SK-N-SH (cell line): Measurements from ENCODE around the gene ARMC7. TPM values are rescaled to one million over a fixed set of nuclear protein-coding genes. Genes with fewer than 3 reads are reported as not detected.
"Not testable (repeated sequence)": the region's sequence is repeated elsewhere in the genome, so short reads cannot be mapped to it uniquely, and the experiment has no call there.

Experiments used
- CTCF ChIA-PET: fragments of 300-600, 350-600 bp; formaldehyde crosslinking; extraction: SDS; loops from one replicate; lab custom pipeline; 2021; lab: Yijun Ruan, JAX
- POLR2A ChIA-PET: fragments of 350-600 bp; sonication (Branson Sonifier 250); formaldehyde crosslinking; extraction: SDS; loops from one replicate; lab custom pipeline; 2020; ENCODE audit warnings: antibody characterized with exemption, inconsistent platforms; lab: Yijun Ruan, JAX
- DNase-seq: peaks from one replicate; pipeline ENCODE4 v3.0.0; 2012
- H2AFZ ChIP-seq: fragments of 200-600 bp; sonication (generic); 2 replicates; pipeline ENCODE4 v1.8.1; 2016; ENCODE audit warnings: antibody characterized with exemption, mild to moderate bottlenecking, low read depth
- H3F3A ChIP-seq: fragments of 200-600 bp; sonication (generic); replicated peaks from 2 replicates; pipeline ENCODE3; 2016; ENCODE audit warnings: antibody characterized with exemption, mild to moderate bottlenecking; ENCODE audit not compliant: insufficient read depth
- H3K27ac ChIP-seq, 2 experiments: fragments of 200-500 bp in 1 of 2; fragments of 200-600 bp in 1 of 2; sonication (Bioruptor generic) in 1 of 2; sonication (generic), shearing (Covaris generic) in 1 of 2; 2 replicates each; pipeline versions ENCODE4 v1.5.1 to v1.6.1; 2014 to 2016; ENCODE audit warnings: low read depth in 2 of 2, inconsistent platforms in 1 of 2, low read length in 1 of 2, mild to moderate bottlenecking in 1 of 2, mixed read lengths in 1 of 2
- H3K27me3 ChIP-seq: fragments of 200-600 bp; sonication (generic), shearing (Covaris generic); 2 replicates; pipeline ENCODE4 v1.6.1; 2016; ENCODE audit warnings: mixed run types; ENCODE audit not compliant: insufficient read depth
- H3K36me3 ChIP-seq, 2 experiments: fragments of 200-500 bp in 1 of 2; fragments of 200-600 bp in 1 of 2; sonication (Bioruptor generic) in 1 of 2; sonication (generic) in 1 of 2; replicated peaks in 1 of 2; 2 replicates each; pipeline versions ENCODE3 to v1.5.1; 2014 to 2016; ENCODE audit warnings: low read length in 1 of 2, mild to moderate bottlenecking in 1 of 2; ENCODE audit not compliant: insufficient read depth in 2 of 2, control insufficient read depth in 1 of 2
- H3K4me1 ChIP-seq, 2 experiments: fragments of 200-500 bp in 1 of 2; fragments of 200-600 bp in 1 of 2; sonication (Bioruptor generic) in 1 of 2; sonication (generic), shearing (Covaris generic) in 1 of 2; 2 replicates each; pipeline versions ENCODE4 v1.5.1 to v1.6.1; 2014 to 2016; ENCODE audit warnings: low read depth in 1 of 2, low read length in 1 of 2, mixed run types in 1 of 2; ENCODE audit not compliant: insufficient read depth in 2 of 2, control insufficient read depth in 1 of 2
- H3K4me2 ChIP-seq: fragments of 200-600 bp; sonication (generic), shearing (Covaris generic); 2 replicates; pipeline ENCODE4 v1.6.1; 2017; ENCODE audit warnings: mixed run types
- H3K4me3 ChIP-seq, 2 experiments: fragments of 200-500 bp in 1 of 2; fragments of 200-600 bp in 1 of 2; sonication (Bioruptor generic) in 1 of 2; sonication (generic), shearing (Covaris generic) in 1 of 2; 2 replicates each; pipeline versions ENCODE4 v1.5.1 to v1.8.1; 2014 to 2016; ENCODE audit warnings: low read depth in 2 of 2, inconsistent platforms in 1 of 2, low read length in 1 of 2, mild to moderate bottlenecking in 1 of 2, mixed read lengths in 1 of 2, moderate library complexity in 1 of 2
- H3K79me2 ChIP-seq: fragments of 200-600 bp; sonication (generic); 2 replicates; pipeline ENCODE4 v1.8.1; 2017; ENCODE audit warnings: mild to moderate bottlenecking; ENCODE audit not compliant: insufficient read depth
- H3K9ac ChIP-seq: fragments of 200-600 bp; sonication (generic); 2 replicates; pipeline ENCODE4 v1.6.1; 2017; ENCODE audit warnings: mixed run types
- H3K9me2 ChIP-seq: fragments of 200-600 bp; sonication (generic); 2 replicates; pipeline ENCODE4 v1.6.1; 2017; ENCODE audit warnings: mixed run types
- H3K9me3 ChIP-seq: fragments of 200-600 bp; sonication (generic); 2 replicates; pipeline ENCODE4 v1.6.1; 2017; ENCODE audit warnings: mixed run types, mild to moderate bottlenecking, moderate library complexity
- H4K20me1 ChIP-seq: fragments of 200-600 bp; sonication (generic); 2 replicates; pipeline ENCODE4 v1.6.1; 2017; ENCODE audit warnings: mild to moderate bottlenecking, mixed run types; ENCODE audit not compliant: insufficient read depth
- CHD2 ChIP-seq: fragments of 150-350 bp; IDR thresholded peaks from 2 replicates; pipeline ENCODE4 v1.6.1; 2018; ENCODE audit warnings: low read length; ENCODE audit not compliant: partially characterized antibody
- ELF1 ChIP-seq: IDR thresholded peaks from 2 replicates; pipeline ENCODE4 v1.4.0; 2012
- EP300 ChIP-seq, 2 experiments: IDR thresholded peaks; 2 replicates each; pipeline versions ENCODE4 v1.4.0 to v1.6.1; 2012; ENCODE audit warnings: borderline replicate concordance in 1 of 2, low read depth in 1 of 2, low read length in 1 of 2
- EZH2phosphoT487 ChIP-seq: fragments of 200-600 bp; sonication (generic); IDR thresholded peaks from 2 replicates; pipeline ENCODE4 v1.6.1; 2017; ENCODE audit warnings: low read depth, mixed run types, mild to moderate bottlenecking, antibody characterized with exemption, moderate library complexity, borderline replicate concordance
- FOXM1 ChIP-seq: IDR thresholded peaks from 2 replicates; pipeline ENCODE4 v1.4.0; 2012; ENCODE audit warnings: low read depth, mild to moderate bottlenecking
- NFIC ChIP-seq: IDR thresholded peaks from 2 replicates; pipeline ENCODE4 v1.4.0; 2012; ENCODE audit warnings: borderline replicate concordance
- RAD21 ChIP-seq: IDR thresholded peaks from 2 replicates; pipeline ENCODE4 v1.6.1; 2012; ENCODE audit warnings: mild to moderate bottlenecking, low read length
- RFX5 ChIP-seq: IDR thresholded peaks from 2 replicates; pipeline ENCODE4 v1.6.1; 2012; ENCODE audit warnings: mild to moderate bottlenecking, improper control_type of control experiment, low read length
- RXRA ChIP-seq: IDR thresholded peaks from 2 replicates; pipeline ENCODE4 v1.4.0; 2012; ENCODE audit warnings: low read depth, mild to moderate bottlenecking, borderline replicate concordance
- SMC3 ChIP-seq: IDR thresholded peaks from 2 replicates; pipeline ENCODE4 v1.6.1; 2012; ENCODE audit warnings: low read depth, low read length, improper control_type of control experiment
- TEAD4 ChIP-seq: IDR thresholded peaks from 2 replicates; pipeline ENCODE4 v1.4.0; 2012; ENCODE audit warnings: mild to moderate bottlenecking, borderline replicate concordance; ENCODE audit not compliant: insufficient read depth
- YY1 ChIP-seq: IDR thresholded peaks from 2 replicates; pipeline ENCODE4 v1.4.0; 2012; ENCODE audit warnings: low read depth, mild to moderate bottlenecking
- WGBS: methylation state at CpG from one replicate; pipeline ENCODE4 v1.1.6; 2017; ENCODE audit warnings: low lambda C conversion rate; 5-methylcytosine and 5-hydroxymethylcytosine counted together
- polyA plus RNA-seq, 3 experiments: library from polyadenylated mRNA; depleted of rRNA; stranded (reverse); fragments of >200 nt; gene quantifications; 2 replicates each; pipeline ENCODE4 v1.2.3, GENCODE V29; 2012
- TF ChIP-seq, protein P1 (sequence below): IDR thresholded peaks from 2 replicates; pipeline ENCODE4 v1.4.0; 2012; ENCODE audit warnings: low read depth, borderline replicate concordance
- TF ChIP-seq, protein P2 (sequence below): fragments of 150-350 bp; IDR thresholded peaks from 2 replicates; pipeline ENCODE4 v1.6.1; 2016; ENCODE audit warnings: mild to moderate bottlenecking, low read depth, low read length
- TF ChIP-seq, protein P3 (sequence below): IDR thresholded peaks from 2 replicates; pipeline ENCODE4; 2012
- TF ChIP-seq, protein P4 (sequence below): IDR thresholded peaks from 2 replicates; pipeline ENCODE4 v1.6.1; 2012; ENCODE audit warnings: mild to moderate bottlenecking, low read depth, low read length, moderate library complexity

The ARMC7 gene
- polyA plus RNA-seq, 1 of the 3 experiments (the other 2 are of a cell fraction): 10.8 TPM

DNA sequence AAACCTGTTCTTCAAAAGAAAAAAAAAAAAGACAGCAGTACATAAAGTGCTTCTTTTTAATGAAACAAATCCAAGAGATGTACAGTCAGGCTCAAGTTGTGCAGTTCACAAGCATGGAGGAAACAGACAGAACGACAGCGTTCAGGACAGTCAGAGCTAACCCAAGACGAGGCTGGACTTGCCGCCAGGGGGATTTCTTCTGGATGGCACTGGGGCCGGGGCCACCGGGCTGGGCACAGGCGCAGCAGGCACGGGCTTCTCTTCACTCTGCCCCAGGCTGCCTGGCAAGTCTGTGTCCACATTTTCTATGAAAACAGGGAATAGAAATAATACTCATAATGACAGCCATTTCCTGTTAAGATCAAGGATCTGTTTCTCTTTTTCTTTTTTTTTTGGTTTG is 26.2 kb downstream of the ARMC7 start:
- Histone ChIP-seq H3K4me1 (peaks cover 0 to 3% of the 10 kb centered on the region in 2 experiments; a peak in 1 of 4 replicates), H3K4me3 (no peak overlapping the region), H3F3A (peaks cover 68% of the 10 kb centered on the region), H4K20me1 (0 out of 2 replicates have a peak, but pooled peaks cover 4% of the 10 kb centered on the region), H3K79me2 (peaks cover 43% of the 10 kb centered on the region), H3K9ac (no peak overlapping the region), H3K4me2 (no peak overlapping the region), H3K9me2 (no peaks in the 10 kb centered on the region), H2AFZ (no peak overlapping the region), H3K9me3 (no peaks in the 10 kb centered on the region), H3K36me3 (peaks cover 32 to 62% of the 10 kb centered on the region in 2 experiments), H3K27ac (no peak overlapping the region), H3K27me3 (no peaks in the 10 kb centered on the region)
- CTCF ChIA-PET: interaction anchor here (1.6 to 19.6 kb wide), 2 partner anchors 10 to 22 kb away, joined by 6 to 422 read pairs; partner anchors contain the start of gene ARMC7
- 86% methylated on average over 8 of the region's 8 CpGs for WGBS
- DNase-seq: no peak
- POLR2A ChIA-PET: interaction anchor here (0.7 kb wide), 1 partner anchor 10 kb away, joined by 3 read pairs; no protein-coding TSS in a partner anchor
- TF ChIP-seq TEAD4 (no peak), YY1 (no peak), RXRA (no peak), CHD2 (no peak), ELF1 (no peak), NFIC (no peak), SMC3 (no peak), RAD21 (no peak), FOXM1 (no peak), EP300 (IDR thresholded peaks at IDR 0.05; ENCODE audit: borderline replicate concordance in 1 of 2, low read depth in 1 of 2, low read length in 1 of 2) (no peak), RFX5 (no peak), EZH2phosphoT487 (no peak)
- TF ChIP-seq, protein P1, sequence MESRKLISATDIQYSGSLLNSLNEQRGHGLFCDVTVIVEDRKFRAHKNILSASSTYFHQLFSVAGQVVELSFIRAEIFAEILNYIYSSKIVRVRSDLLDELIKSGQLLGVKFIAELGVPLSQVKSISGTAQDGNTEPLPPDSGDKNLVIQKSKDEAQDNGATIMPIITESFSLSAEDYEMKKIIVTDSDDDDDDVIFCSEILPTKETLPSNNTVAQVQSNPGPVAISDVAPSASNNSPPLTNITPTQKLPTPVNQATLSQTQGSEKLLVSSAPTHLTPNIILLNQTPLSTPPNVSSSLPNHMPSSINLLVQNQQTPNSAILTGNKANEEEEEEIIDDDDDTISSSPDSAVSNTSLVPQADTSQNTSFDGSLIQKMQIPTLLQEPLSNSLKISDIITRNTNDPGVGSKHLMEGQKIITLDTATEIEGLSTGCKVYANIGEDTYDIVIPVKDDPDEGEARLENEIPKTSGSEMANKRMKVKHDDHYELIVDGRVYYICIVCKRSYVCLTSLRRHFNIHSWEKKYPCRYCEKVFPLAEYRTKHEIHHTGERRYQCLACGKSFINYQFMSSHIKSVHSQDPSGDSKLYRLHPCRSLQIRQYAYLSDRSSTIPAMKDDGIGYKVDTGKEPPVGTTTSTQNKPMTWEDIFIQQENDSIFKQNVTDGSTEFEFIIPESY: no peak
- TF ChIP-seq, protein P2, sequence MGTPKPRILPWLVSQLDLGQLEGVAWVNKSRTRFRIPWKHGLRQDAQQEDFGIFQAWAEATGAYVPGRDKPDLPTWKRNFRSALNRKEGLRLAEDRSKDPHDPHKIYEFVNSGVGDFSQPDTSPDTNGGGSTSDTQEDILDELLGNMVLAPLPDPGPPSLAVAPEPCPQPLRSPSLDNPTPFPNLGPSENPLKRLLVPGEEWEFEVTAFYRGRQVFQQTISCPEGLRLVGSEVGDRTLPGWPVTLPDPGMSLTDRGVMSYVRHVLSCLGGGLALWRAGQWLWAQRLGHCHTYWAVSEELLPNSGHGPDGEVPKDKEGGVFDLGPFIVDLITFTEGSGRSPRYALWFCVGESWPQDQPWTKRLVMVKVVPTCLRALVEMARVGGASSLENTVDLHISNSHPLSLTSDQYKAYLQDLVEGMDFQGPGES: no peak
- TF ChIP-seq, protein P3, sequence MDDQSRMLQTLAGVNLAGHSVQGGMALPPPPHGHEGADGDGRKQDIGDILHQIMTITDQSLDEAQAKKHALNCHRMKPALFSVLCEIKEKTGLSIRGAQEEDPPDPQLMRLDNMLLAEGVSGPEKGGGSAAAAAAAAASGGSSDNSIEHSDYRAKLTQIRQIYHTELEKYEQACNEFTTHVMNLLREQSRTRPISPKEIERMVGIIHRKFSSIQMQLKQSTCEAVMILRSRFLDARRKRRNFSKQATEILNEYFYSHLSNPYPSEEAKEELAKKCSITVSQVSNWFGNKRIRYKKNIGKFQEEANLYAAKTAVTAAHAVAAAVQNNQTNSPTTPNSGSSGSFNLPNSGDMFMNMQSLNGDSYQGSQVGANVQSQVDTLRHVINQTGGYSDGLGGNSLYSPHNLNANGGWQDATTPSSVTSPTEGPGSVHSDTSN: no peak
- TF ChIP-seq, protein P4, sequence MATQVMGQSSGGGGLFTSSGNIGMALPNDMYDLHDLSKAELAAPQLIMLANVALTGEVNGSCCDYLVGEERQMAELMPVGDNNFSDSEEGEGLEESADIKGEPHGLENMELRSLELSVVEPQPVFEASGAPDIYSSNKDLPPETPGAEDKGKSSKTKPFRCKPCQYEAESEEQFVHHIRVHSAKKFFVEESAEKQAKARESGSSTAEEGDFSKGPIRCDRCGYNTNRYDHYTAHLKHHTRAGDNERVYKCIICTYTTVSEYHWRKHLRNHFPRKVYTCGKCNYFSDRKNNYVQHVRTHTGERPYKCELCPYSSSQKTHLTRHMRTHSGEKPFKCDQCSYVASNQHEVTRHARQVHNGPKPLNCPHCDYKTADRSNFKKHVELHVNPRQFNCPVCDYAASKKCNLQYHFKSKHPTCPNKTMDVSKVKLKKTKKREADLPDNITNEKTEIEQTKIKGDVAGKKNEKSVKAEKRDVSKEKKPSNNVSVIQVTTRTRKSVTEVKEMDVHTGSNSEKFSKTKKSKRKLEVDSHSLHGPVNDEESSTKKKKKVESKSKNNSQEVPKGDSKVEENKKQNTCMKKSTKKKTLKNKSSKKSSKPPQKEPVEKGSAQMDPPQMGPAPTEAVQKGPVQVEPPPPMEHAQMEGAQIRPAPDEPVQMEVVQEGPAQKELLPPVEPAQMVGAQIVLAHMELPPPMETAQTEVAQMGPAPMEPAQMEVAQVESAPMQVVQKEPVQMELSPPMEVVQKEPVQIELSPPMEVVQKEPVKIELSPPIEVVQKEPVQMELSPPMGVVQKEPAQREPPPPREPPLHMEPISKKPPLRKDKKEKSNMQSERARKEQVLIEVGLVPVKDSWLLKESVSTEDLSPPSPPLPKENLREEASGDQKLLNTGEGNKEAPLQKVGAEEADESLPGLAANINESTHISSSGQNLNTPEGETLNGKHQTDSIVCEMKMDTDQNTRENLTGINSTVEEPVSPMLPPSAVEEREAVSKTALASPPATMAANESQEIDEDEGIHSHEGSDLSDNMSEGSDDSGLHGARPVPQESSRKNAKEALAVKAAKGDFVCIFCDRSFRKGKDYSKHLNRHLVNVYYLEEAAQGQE: no peak

DNA sequence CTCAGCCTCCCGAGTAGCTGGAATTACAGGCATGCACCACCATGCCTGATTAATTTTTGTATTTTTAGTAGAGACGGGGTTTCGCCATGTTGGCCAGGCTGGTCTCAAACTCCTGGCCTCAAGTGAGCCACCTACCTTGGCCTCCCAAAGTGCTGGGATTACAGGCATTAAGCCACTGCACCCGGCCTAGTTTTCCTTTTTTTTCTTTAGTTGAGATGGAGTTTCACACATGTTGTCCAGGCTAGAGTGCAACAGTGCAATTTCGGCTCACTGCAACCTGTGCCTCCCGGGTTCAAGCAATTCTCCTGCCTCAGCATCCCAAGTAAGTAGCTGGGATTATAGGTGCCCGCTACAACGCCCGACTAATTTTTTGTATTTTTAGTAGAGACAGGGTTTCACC is 28.0 kb downstream of the ARMC7 start:
- Histone ChIP-seq H3F3A (peaks cover 72% of the 10 kb centered on the region), H3K36me3 (peaks cover 36 to 77% of the 10 kb centered on the region in 2 experiments), H3K79me2 (peaks cover 50% of the 10 kb centered on the region)
- not testable (repeated sequence) for H3K27me3 ChIP-seq, H3K27ac ChIP-seq, H3K9me3 ChIP-seq, H3K4me1 ChIP-seq, H2AFZ ChIP-seq, DNase-seq, H3K4me2 ChIP-seq, H3K4me3 ChIP-seq, H3K9me2 ChIP-seq, H3K9ac ChIP-seq, H4K20me1 ChIP-seq
- CTCF ChIA-PET: interaction anchor here (1.1 to 19.6 kb wide), 2 partner anchors 13 to 23 kb away, joined by 3 to 422 read pairs; partner anchors contain the start of gene ARMC7
- POLR2A ChIA-PET: interaction anchor here (0.6 kb wide), 2 partner anchors 45 to 86 kb away, joined by 3 read pairs; no protein-coding TSS in a partner anchor
- 95% methylated on average over 9 of the region's 9 CpGs for WGBS
